ENCODE results near the gene AIFM3. TPM values are rescaled to one million over a fixed set of nuclear protein-coding genes. Genes with fewer than 3 reads are reported as not detected.

The AIFM3 gene
- total RNA-seq, 1 donor from 2014 or later = 0.79 TPM

- H3K27me3 Mint-ChIP-seq (ENCODE audit: low read depth) = peaks cover 5% of the 10 kb centered on the region
- H3K4me1 Mint-ChIP-seq = peaks cover 25% of the 10 kb centered on the region
- no peaks in the 10 kb centered on the region for H3K36me3 Mint-ChIP-seq (ENCODE audit: low read depth)
- no peaks in the 10 kb centered on the region for H3K9me3 Mint-ChIP-seq
- peak overlapping the region; percentile 84 for H3K4me3 Mint-ChIP-seq
- no peak for DNase-seq (ENCODE audit: low read depth, low spot score)
- H3K27ac Mint-ChIP-seq (ENCODE audit: unreplicated experiment) = no peak overlapping the region
- no peak for TF ChIP-seq CTCF (conservative IDR thresholded peaks at IDR 0.05)
These were observed 31.6 kb downstream of the AIFM3 start for GRCh38 chr22:20998411-20999336.

- no peak for TF ChIP-seq CTCF (conservative IDR thresholded peaks at IDR 0.05)
- H3K4me3 Mint-ChIP-seq = peak overlapping the region; percentile 98
These were observed 32.5 kb downstream of the AIFM3 start for GRCh38 chr22:20999350-21000206.

GRCh38 chr22:21000207-21000986 lies 33.3 kb downstream of the AIFM3 start:
- no peak for DNase-seq (ENCODE audit: low read depth, low spot score)
- Mint-ChIP-seq H3K36me3 (ENCODE audit: low read depth) (no peaks in the 10 kb centered on the region), H3K4me1 (peaks cover 26% of the 10 kb centered on the region), H3K4me3 (peak overlapping the region; percentile 98), H3K27ac (ENCODE audit: unreplicated experiment) (peak overlapping the region; percentile 97), H3K9me3 (no peaks in the 10 kb centered on the region), H3K27me3 (ENCODE audit: low read depth) (peaks cover 5% of the 10 kb centered on the region)
- TF ChIP-seq CTCF (conservative IDR thresholded peaks at IDR 0.05) = no peak

More at GRCh38 chr22:20999350-21000206, 32.5 kb downstream of the AIFM3 start:
- DNase-seq (ENCODE audit: low read depth, low spot score) = no peak
- Mint-ChIP-seq H3K27me3 (ENCODE audit: low read depth) (peaks cover 5% of the 10 kb centered on the region), H3K36me3 (ENCODE audit: low read depth) (no peaks in the 10 kb centered on the region), H3K27ac (ENCODE audit: unreplicated experiment) (no peak overlapping the region), H3K4me1 (peaks cover 26% of the 10 kb centered on the region), H3K9me3 (no peaks in the 10 kb centered on the region)

- H3K27ac Mint-ChIP-seq (ENCODE audit: unreplicated experiment) = peak overlapping the region; percentile 97
- TF ChIP-seq CTCF (conservative IDR thresholded peaks at IDR 0.05) = no peak
- H3K9me3 Mint-ChIP-seq = no peaks in the 10 kb centered on the region
- peaks cover 26% of the 10 kb centered on the region for H3K4me1 Mint-ChIP-seq
- DNase-seq (ENCODE audit: low read depth, low spot score) = peak; percentile 28
- H3K27me3 Mint-ChIP-seq (ENCODE audit: low read depth) = peaks cover 5% of the 10 kb centered on the region
- H3K36me3 Mint-ChIP-seq (ENCODE audit: low read depth) = no peaks in the 10 kb centered on the region
- H3K4me3 Mint-ChIP-seq = peak overlapping the region; percentile 98
These were observed 34.0 kb downstream of the AIFM3 start for GRCh38 chr22:21000987-21001600.

All from neural crest cell (in vitro differentiated cells).